HG03064 (cell line): ENCODE measurements around the gene LIMS3.
"Not testable (repeated sequence)": the region's sequence is repeated elsewhere in the genome, so short reads cannot be mapped to it uniquely, and the experiment has no call there.

Experiments used
- ATAC-seq: cut with Tn5 transposase; IDR thresholded peaks from one replicate; pipeline ENCODE4 v1.9.1; 2021; ENCODE audit warnings: low read depth; ENCODE audit not compliant: unreplicated experiment

LIMS3 gene

DNA sequence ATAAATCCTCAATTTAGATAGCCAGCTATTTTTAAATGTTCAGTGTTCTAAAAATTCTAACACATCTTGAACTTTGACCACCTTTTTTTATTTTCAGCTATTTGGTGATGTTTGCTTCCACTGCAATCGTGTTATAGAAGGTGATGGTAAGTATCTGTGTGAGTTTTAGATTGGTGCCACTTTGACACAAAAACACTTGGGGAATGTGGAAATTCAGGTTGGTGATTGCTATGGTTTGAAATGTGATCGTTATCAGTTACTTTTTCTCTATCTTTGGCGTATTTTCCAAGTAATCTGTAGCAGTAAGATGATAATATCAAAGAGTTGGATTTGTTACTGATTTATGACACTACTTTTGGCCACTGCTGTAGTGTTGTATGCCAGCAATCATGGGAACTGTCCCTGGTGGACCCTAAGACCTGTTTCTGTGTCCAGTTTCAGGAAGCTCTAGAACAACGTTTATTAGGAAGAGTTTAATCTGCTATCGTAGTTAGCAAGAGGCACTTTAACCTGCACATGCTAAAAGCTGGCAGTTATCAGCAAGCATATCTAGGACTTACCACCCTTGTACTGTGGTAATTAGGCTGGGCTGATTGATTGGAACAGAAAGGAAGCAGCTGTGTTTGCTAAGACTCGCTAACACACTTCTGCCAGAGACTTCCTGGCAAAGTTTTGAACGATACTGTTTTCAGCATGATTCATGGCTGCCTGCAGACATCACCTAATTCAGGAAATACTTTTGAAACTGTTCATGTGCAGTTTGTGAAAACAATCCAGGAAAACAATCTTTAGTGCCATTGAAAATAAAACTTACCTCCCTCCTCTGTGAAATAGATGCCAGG lies 23.3 kb downstream of the LIMS3 start:
- not testable (repeated sequence) for ATAC-seq

DNA sequence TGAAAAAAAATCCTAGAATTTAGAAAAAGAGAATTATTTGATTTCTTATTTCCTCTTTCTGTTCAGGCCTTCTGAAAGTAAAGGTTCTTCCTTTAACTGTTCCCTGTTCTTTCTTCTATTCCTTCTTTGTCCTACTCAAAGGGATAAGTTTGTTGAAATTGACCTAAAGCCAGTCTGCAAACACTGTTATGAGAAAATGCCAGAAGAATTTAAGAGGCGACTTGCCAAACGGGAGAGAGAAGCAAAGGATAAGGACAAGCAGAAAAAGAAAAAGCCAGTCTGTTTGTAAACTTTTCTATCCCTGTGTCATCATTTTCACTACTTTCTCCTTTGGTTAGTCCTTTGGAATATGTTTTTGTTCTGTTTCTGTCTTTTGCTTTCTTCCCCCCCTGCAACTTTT lies 26.0 kb downstream of the LIMS3 start:
- not testable (repeated sequence) for ATAC-seq

DNA sequence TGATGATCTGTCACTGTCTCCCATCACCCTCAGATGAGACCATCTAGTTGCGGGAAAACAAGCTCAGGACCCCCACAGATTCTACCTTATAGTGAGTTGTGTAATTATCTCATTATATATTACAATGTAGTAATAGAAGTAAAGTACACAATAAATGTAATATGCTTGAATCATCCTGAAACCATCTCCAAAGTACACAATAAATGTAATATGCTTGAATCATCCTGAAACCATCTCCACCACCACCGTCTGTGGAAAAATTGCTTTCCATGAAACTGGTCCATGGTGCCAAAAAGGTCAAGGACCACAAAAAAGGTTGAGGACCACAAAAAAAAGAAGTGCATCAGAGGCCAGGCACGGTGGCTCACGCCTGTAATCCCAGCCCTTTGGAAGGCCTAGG lies 29.3 kb downstream of the LIMS3 start:
- ATAC-seq, result not testable (repeated sequence)

DNA sequence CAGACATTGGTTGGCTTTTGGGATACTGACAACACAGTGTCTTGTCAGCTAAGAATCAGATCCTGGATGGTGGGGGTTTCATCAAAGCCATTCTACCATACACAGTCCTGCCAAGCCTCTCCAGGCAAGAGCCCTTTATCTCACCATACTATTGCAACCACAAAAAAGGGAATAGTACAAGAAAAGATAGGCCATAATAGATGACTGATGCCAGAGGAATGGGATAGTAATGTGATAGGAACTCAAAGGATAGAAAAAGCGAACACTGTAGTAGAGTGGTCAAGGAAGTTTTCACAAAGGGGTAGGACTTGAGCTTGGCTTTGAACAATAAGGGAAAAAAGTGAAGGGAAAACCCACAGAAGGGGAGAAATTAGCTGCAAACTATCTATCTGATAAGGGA lies 30.7 kb downstream of the LIMS3 start:
- ATAC-seq, result not testable (repeated sequence)

DNA sequence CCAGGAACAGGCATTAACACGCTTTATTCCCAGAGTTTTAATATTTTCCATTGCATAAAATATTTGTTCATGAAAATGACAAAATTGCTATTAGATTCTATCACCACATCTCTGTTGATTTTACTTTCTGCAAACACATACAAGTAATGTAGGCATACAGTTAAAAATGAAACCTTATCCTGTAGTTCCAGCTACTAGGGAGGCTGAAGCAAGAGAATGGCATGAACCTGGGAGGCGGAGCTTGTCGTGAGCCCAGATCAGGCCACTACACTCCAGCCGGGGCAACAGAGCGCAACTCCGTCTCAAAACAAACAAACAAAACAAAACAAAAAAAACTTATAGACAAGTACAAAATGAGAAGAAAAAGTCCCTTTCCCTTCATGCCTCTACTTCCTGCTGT lies 38.0 kb downstream of the LIMS3 start:
- ATAC-seq, result not testable (repeated sequence)

DNA sequence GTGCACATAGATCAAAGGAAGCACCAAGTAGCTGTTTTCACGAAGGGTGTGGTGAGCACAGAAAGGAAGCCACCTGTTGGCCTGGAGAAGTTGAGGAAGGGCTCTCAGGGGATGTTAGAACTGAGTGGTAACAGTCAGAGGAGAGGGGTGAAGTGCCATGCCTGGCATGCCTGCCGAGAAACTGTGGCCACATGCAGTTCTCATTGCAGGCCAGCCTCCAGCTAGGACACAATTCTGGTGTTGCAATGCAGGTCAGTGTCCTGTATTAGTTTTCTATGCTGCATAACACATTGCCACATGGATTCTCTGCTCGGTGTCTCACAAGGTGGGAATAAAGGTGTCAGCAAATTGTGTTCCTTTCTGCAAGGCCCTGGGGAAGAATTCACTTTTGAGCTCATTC lies 46.9 kb downstream of the LIMS3 start:
- ATAC-seq, result not testable (repeated sequence)

DNA sequence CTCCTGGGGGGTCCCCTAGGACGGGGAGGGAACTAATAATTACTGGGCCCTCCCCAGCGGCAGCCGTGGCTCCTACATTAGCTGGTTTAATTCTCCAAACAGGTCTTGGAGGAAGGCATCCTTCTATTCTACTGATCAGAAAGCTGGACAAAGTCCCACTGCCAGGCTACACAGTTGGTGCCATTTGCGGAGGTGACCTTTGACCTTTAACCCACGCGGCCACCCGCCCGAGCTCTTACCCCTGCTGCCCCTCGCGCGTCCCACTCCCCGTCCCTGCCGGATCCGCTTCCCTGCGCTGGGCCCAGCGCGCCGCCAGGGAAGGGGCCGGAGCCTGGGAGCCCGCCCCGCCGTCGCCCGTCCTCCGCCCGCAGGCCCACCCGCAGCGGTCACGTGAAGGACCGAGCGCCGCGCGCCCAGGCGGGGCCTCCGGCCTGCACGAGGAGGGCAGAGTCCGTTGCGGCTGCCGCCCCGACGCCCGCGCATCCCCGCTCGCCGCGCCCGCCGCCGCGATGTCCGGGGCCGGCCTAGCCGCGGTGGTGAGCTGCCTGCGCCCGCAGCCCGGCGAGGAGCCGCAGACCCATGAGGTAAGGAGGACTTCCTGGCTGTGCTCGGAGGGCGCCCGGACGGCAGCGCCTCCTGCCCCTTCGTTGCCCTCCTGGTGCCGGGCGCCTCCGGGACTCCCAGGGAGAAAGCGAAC lies 48.9 kb downstream of the LIMS3 start:
- not testable (repeated sequence) for ATAC-seq

DNA sequence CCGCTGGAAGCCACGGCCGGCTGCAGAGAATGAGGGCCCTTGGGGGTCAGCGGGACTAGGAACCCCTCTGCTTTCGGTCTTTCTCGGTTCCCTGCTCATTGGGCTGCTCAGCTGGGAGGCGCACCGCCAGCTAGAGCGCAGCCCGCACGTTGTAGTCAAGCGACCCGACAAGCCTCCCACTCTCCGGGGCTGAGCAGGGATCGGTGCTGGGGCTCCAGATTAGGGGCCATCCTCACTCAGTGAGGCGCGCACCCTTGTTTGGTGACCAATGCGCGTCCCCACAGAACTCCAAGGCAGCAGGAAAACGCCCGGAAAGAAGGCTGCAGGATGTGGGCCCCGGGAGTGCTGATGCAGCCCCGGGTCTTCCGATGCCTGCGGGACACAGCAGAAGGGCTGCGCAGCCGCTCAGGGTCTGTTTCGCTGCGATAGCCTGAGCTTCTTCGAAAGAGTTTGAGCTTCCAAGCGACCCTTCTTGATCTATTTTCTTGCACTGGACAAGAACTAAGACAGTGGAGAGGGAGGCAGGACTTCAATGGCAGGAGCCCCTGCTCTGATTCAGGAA lies 49.6 kb downstream of the LIMS3 start:
- not testable (repeated sequence) for ATAC-seq

DNA sequence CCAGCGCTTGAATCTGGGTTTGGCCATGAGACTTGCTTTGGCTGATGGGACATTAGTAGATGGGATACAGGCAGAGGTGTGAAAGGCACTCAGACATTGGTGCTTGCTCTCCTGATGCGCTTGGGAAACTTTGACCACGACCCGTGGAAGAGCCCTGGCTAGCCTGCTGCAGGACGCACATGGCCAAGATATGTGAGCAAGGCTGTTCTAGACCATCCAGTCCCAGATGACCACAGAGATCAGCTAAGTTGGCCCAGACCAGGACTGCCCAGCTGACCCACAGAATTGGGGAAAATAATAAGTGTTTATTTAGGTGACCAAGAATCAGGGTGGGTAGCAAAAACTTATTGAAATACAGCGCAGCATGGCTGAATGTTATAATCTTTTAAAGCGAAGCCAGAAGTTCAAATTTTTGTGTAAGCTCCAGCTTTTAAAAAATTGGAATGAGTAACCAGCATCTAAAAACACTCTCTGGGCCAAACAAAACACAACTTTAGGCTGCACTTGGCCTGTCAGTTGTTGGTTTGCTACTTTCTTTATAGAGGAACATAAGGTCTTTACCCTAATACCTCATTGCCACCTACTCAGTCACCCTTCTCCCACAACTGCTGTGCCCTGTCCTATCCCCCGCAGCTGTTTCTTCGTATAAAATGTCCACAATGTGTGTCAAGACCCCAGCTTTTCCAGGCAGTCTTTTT lies 51.8 kb downstream of the LIMS3 start:
- ATAC-seq, result not testable (repeated sequence)

DNA sequence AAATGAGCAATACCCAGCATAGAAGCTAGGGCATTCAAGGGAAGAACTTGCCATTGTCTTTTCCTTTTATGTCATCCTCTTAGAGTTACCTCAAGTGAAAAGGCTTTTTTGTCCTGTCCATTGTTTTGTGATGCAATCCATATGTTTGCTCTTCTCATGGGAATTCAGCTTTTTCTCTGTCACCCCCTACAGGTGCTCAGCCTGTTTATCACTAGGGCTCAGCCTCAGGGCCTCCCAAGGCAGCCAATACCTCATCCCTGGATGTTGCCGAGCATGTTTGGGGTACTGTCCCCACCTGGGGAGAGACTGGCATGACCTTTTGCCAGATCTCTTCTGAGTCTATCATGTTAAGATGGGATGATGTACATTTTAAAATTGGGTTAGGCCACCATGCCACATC lies 65.5 kb downstream of the LIMS3 start:
- not testable (repeated sequence) for ATAC-seq

DNA sequence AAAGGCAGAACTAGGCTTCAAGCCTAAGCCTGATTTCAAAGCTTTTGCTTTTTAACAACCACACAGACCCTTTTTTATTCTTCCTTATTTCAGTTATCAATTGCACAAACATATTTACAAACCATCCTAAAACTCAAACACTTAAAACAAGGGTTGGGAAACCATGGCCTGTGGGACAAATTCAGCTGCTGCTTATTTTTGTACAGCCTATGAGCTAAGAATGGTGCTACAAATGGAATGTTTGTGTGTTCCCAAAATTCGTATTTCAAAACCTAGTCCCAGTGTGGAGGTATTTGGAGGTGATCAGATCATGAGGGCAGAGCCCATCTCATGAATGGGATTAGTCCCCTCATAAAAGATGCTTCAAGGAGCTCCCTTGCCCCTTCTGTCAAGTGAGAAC lies 67.0 kb downstream of the LIMS3 start:
- not testable (repeated sequence) for ATAC-seq

DNA sequence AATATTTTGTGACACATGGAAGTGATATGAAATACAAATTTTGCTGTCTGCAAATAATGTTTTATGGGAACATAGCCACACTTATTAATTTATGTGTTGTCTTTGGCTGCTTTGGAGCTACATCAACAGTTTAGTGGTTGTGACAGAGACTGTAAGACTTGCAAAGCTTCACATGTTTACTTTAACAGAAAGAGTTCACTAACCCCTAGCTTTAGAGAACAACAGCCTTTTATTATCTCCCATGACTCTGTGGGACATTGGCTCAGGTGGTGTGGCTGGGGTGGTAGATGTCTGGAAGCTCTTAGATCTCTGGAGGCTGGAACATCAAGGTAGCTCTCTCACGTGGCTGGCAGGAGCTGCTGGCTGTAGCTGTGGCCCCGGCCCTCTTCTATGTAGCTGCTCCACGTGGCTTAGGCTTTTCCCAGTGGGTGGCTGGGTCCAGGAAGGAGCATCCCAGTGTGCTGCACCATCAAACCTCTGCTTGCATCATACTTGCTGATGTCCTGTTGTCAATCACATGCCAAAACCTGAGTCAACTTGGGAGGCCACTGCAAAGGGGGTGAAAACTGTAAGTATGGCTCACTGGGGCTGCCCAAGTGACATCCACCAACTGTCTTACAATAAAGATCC lies 67.7 kb downstream of the LIMS3 start:
- not testable (repeated sequence) for ATAC-seq

DNA sequence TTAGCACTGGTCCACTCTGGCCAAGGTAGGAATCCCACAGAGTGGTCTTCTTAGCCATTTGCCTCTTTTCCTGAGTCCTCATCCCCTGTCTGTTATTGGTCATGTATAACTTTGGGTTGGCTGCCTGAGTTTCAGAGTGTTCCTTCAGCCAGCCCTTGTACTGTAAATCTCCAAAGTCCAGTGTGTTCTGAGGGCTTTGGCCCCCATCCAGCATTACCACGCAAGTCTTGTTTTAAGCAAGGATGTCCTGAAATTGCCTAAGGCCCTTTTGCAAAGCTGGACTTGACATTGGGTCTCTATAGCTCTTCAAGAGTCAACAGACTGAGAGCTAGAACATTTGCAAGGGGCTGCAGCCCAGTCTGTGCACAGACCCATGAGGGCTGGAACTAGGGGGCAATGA lies 68.4 kb downstream of the LIMS3 start:
- ATAC-seq, result not testable (repeated sequence)

DNA sequence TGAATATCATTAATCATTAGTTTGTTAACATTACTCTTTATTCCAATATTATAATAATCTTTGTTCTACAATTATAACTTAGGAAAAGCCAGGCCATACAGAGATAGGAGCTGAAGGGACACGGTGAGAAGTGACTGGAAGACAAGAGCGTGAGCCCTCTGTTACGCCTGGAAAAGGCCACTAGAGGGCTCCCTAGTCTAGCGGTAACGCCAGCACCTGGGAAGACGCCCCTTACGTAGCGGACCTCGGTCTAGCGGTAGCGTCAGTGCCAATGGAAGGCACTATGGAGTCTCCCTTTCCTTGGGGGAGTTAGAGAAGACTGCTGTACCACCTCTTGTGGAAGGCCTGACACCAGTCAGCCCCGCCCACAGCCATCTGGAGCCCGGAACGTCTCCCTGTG lies 71.4 kb downstream of the LIMS3 start:
- ATAC-seq, result not testable (repeated sequence)

DNA sequence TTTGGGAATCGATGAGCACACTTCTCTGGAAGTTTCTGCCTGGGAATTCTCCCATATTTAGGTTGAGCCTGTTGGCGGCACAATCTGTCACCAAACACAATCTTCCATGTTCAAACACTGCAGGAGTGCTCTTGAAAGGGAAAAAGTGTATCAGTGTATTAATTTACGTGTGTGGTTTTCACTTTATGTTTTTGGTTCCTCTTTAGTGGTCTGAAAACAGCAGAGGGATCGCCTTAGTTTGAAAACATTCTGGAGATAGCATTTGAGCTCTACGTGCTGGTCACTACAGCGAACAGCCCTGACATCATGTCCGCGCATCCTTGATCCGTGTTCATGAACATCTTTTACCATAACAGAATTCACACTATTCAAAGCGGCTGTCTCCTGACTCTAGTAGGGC lies 73.2 kb downstream of the LIMS3 start:
- ATAC-seq, result not testable (repeated sequence)
